Suppressor macrophage treated with lipopolysaccharide for 1 hour (primary cell): ENCODE results near the gene AGPAT1.
A peak's percentile ranks its signal among the peaks of the same experiment; 100 is the strongest.
"Not testable (repeated sequence)": the region's sequence is repeated elsewhere in the genome, so short reads cannot be mapped to it uniquely, and the experiment has no call there.

Experiments used
- DNase-seq, 3 donors: peaks; one replicate each; pipeline ENCODE4 v3.0.0-alpha.2; 2020 to 2022

AGPAT1 gene

GRCh38 chr6:32198345-32198696, 22.4 kb upstream of the AGPAT1 start:
- DNase-seq, result no peak

GRCh38 chr6:32196682-32197616, 21.1 kb upstream of the AGPAT1 start:
- DNase-seq, result peak; percentile 80 to 85 (median 84)

GRCh38 chr6:32195902-32196681, 20.2 kb upstream of the AGPAT1 start:
- peak; percentile 56 to 83 (median 70) for DNase-seq

- DNase-seq, result peak; percentile 100
Measured at GRCh38 chr6:32195652-32195901, 19.7 kb upstream of the AGPAT1 start.

- peak; percentile 69 to 71 (median 70) for DNase-seq
Measured at GRCh38 chr6:32194825-32195651, 19.2 kb upstream of the AGPAT1 start.

- DNase-seq, result no peak
Measured at GRCh38 chr6:32194388-32194787, 18.5 kb upstream of the AGPAT1 start.

- not testable (repeated sequence) for DNase-seq
Measured at GRCh38 chr6:32193096-32193495, 17.2 kb upstream of the AGPAT1 start.

GRCh38 chr6:32192608-32193039, 16.7 kb upstream of the AGPAT1 start, which contains the start of gene GPSM3:
GPSM3 (minus strand) TSS chr6:32192643; CDS start chr6:32192513, 130 bp downstream.
- peak; percentile 62 to 84 (median 68) for DNase-seq

GRCh38 chr6:32191696-32192607, 16.1 kb upstream of the AGPAT1 start:
- DNase-seq, result peak; percentile 68 to 85 (median 75)

GRCh38 chr6:32190911-32191677, 15.2 kb upstream of the AGPAT1 start:
- DNase-seq, result peak in 2 of 3 donors; percentile 50 to 70

GRCh38 chr6:32190054-32190851, 14.4 kb upstream of the AGPAT1 start, which contains the start of gene PBX2:
PBX2 (minus strand) TSS chr6:32190202; CDS start chr6:32189915, 287 bp downstream.
- DNase-seq, result peak; percentile 90 to 95 (median 91)

GRCh38 chr6:32189742-32190053, 13.8 kb upstream of the AGPAT1 start:
- no peak for DNase-seq

- no peak for DNase-seq
Measured at GRCh38 chr6:32189069-32189741, 13.3 kb upstream of the AGPAT1 start.

GRCh38 chr6:32188381-32189068, 12.6 kb upstream of the AGPAT1 start:
- peak in 1 of 3 donors; percentile 47 for DNase-seq

GRCh38 chr6:32187725-32188380, 12.0 kb upstream of the AGPAT1 start:
- DNase-seq, result not testable (repeated sequence)

- no peak for DNase-seq
Measured at GRCh38 chr6:32187009-32187709, 11.3 kb upstream of the AGPAT1 start.

GRCh38 chr6:32186151-32186840, 10.4 kb upstream of the AGPAT1 start:
- not testable (repeated sequence) for DNase-seq
